K562 (cell line): ENCODE data around the gene LRRC31. TPM values are rescaled to one million over a fixed set of nuclear protein-coding genes. Genes with fewer than 3 reads are reported as not detected.

Source experiments
- ATAC-seq: fragments of 200-7000 bp; cut with Tn5 transposase; 3 replicates; pipeline ENCODE4 v1.9.1; 2020; ENCODE audit warnings: moderate library complexity
- BruUV-seq: library from RNA; stranded (reverse); fragments of 400-500 nt; replicated peaks from 2 replicates; lab custom pipeline; 2021; lab: Mats Ljungman, UMichigan
- CTCF ChIA-PET: fragments of 300-600 bp; formaldehyde crosslinking; extraction: SDS; loops from one replicate; lab custom pipeline; 2021; ENCODE audit warnings: low intra/inter-chr PET ratio; lab: Yijun Ruan, JAX
- POLR2A ChIA-PET: fragments of 300-600, 350-650 bp; sonication (Branson Sonifier 250); formaldehyde crosslinking; extraction: SDS; loops from one replicate; lab custom pipeline; 2021; ENCODE audit warnings: antibody characterized with exemption, inconsistent platforms; lab: Yijun Ruan, JAX
- DNase-seq, 4 experiments: peaks; one replicate each; pipeline versions ENCODE4 v3.0.0 to v3.0.0-alpha.2; 2011 to 2018; ENCODE audit warnings: low spot score in 3 of 4, mixed read lengths in 3 of 4; ENCODE audit errors: extremely low read depth in 1 of 4
- FAIRE-seq: peaks from 2 replicates; lab custom pipeline; 2011; peaks lifted over from hg19 to GRCh38; lab: Jason Lieb, UNC
- H2AFZ ChIP-seq: 2 replicates; pipeline ENCODE4 v1.6.0; 2011; ENCODE audit warnings: low read depth, low read length, control low read depth, inconsistent platforms
- H3K27ac ChIP-seq: fragments of 200-600 bp; 3 replicates; pipeline ENCODE4 v1.8.0; 2011; ENCODE audit warnings: low read depth, mild to moderate bottlenecking, control low read depth, inconsistent platforms, low read length, moderate library complexity, mixed read lengths; ENCODE audit errors: extremely low read depth
- H3K27me3 ChIP-seq, 2 experiments: fragments of 300-600 bp in 1 of 2; 2 replicates in 1 of 2; 3 replicates in 1 of 2; pipeline versions ENCODE4 v1.6.0 to v1.8.0; 2011; ENCODE audit warnings: inconsistent platforms in 2 of 2, low read length in 2 of 2, mild to moderate bottlenecking in 1 of 2, mixed read lengths in 1 of 2, moderate library complexity in 1 of 2; ENCODE audit not compliant: control insufficient read depth in 2 of 2, insufficient read depth in 2 of 2
- H3K36me3 ChIP-seq: fragments of 300-600 bp; 3 replicates; pipeline ENCODE4 v1.8.0; 2011; ENCODE audit warnings: mild to moderate bottlenecking, low read length, inconsistent platforms; ENCODE audit not compliant: control insufficient read depth, insufficient read depth
- H3K4me1 ChIP-seq, 2 experiments: fragments of 200-600 bp in 1 of 2; replicated peaks in 1 of 2; 2 replicates in 1 of 2; 3 replicates in 1 of 2; pipeline versions ENCODE4 v1.5.1 to v1.8.0; 2011; ENCODE audit warnings: inconsistent platforms in 2 of 2, low read length in 2 of 2, mild to moderate bottlenecking in 1 of 2, mixed read lengths in 1 of 2, moderate library complexity in 1 of 2; ENCODE audit not compliant: control insufficient read depth in 2 of 2, insufficient read depth in 2 of 2
- H3K4me2 ChIP-seq: 2 replicates; pipeline ENCODE4 v1.6.1; 2011; ENCODE audit warnings: low read length, control low read depth, inconsistent platforms, mixed read lengths; ENCODE audit not compliant: insufficient read depth
- H3K4me3 ChIP-seq: fragments of 200-600 bp; sonication (generic), shearing (Covaris generic); 2 replicates; pipeline ENCODE4 v1.5.1; 2016; ENCODE audit warnings: control low read depth, inconsistent platforms
- H3K79me2 ChIP-seq: fragments of 200-600 bp; 3 replicates; pipeline ENCODE4 v1.8.0; 2011; ENCODE audit warnings: low read length, inconsistent platforms; ENCODE audit not compliant: control insufficient read depth, insufficient read depth
- H3K9ac ChIP-seq, 2 experiments: 2 replicates each; pipeline versions ENCODE4 v1.6.0 to v1.6.1; 2011; ENCODE audit warnings: low read depth in 2 of 2, low read length in 2 of 2, control low read depth in 1 of 2, inconsistent platforms in 1 of 2, mild to moderate bottlenecking in 1 of 2, mixed read lengths in 1 of 2; ENCODE audit not compliant: insufficient read depth in 1 of 2
- H3K9me1 ChIP-seq: one replicate; pipeline ENCODE4 v1.6.0; 2011; ENCODE audit warnings: inconsistent platforms, mild to moderate bottlenecking, low read length, moderate library complexity; ENCODE audit not compliant: control insufficient read depth, insufficient read depth
- H3K9me3 ChIP-seq: replicated peaks from 2 replicates; pipeline ENCODE4 v1.5.1; 2011; ENCODE audit warnings: low read depth, low read length, inconsistent platforms; ENCODE audit not compliant: control insufficient read depth, insufficient read depth
- H4K20me1 ChIP-seq: replicated peaks from 2 replicates; pipeline ENCODE4 v1.6.1; 2011; ENCODE audit warnings: low read length, inconsistent platforms, mixed read lengths; ENCODE audit not compliant: control insufficient read depth, insufficient read depth
- GATAD2A ChIP-seq: fragments of 450-650 bp; IDR thresholded peaks from 2 replicates; pipeline ENCODE4 v1.6.1; 2017
- JUND ChIP-seq, 2 experiments: IDR thresholded peaks; 2 replicates in 1 of 2; 3 replicates in 1 of 2; pipeline ENCODE4 v1.6.1; 2011; ENCODE audit warnings: borderline replicate concordance in 2 of 2, low read depth in 2 of 2, low read length in 2 of 2, improper control_type of control experiment in 1 of 2, missing biosample characterization in 1 of 2, missing genetic modification characterization in 1 of 2, missing genetic modification reagents in 1 of 2
- KDM5B ChIP-seq: fragments of 200-600 bp; sonication (generic); IDR thresholded peaks from 2 replicates; pipeline ENCODE4 v1.6.1; 2012; ENCODE audit warnings: low read depth, mild to moderate bottlenecking, moderate library complexity, low read length, control low read depth, inconsistent platforms; ENCODE audit not compliant: insufficient replicate concordance
- NCOA6 ChIP-seq: fragments of 450-650 bp; IDR thresholded peaks from 2 replicates; pipeline ENCODE4 v1.6.1; 2017; ENCODE audit warnings: mild to moderate bottlenecking
- POLR2AphosphoS5 ChIP-seq: IDR thresholded peaks from 2 replicates; pipeline ENCODE4 v1.6.1; 2011; ENCODE audit warnings: mild to moderate bottlenecking, low read depth, low read length, moderate library complexity; ENCODE audit not compliant: control insufficient read depth, insufficient read depth
- ZMIZ1 ChIP-seq, 2 experiments: fragments of 150-350 bp in 1 of 2; IDR thresholded peaks; 2 replicates each; pipeline ENCODE4 v1.6.1; 2012 to 2016; ENCODE audit warnings: low read depth in 2 of 2, low read length in 2 of 2, mild to moderate bottlenecking in 1 of 2, moderate library complexity in 1 of 2
- ZNF212 ChIP-seq: fragments of 450-650 bp; formaldehyde crosslinking; IDR thresholded peaks from 2 replicates; pipeline ENCODE4 v1.4.0; 2020; ENCODE audit warnings: mild to moderate bottlenecking
- ZNF232 ChIP-seq: sonication (generic); formaldehyde crosslinking; IDR thresholded peaks from 2 replicates; pipeline ENCODE4 v1.8.0; 2022; ENCODE audit warnings: mild to moderate bottlenecking, missing genetic modification reagents
- WGBS: fragments of 100-300 bp; shearing (Covaris generic); methylation state at CpG from one replicate; pipeline ENCODE4 v1.1.6; 2016; ENCODE audit warnings: low coverage, mixed read lengths; ENCODE audit not compliant: insufficient coverage; ENCODE audit errors: missing lambda C conversion rate; 5-methylcytosine and 5-hydroxymethylcytosine counted together
- in situ Hi-C: fragments of 300-500 bp; cut with MboI; formaldehyde crosslinking; loops from 4 replicates; pipeline ENCODE4 v1.15.0; 2018; ENCODE audit warnings: inconsistent platforms, mixed read lengths
- intact Hi-C: fragments of 100-400 bp; cut with micrococcal nuclease; formaldehyde crosslinking; loops from 2 replicates; pipeline ENCODE4 v1.14.2; 2022
- polyA plus RNA-seq, 8 experiments: library from polyadenylated mRNA; depleted of rRNA in 4 of 8; stranded (reverse) in 5 of 8; unstranded in 3 of 8; fragments of >200 nt; fragmentation: Nextera tagmentation in 2 of 8; fragmentation: Illumina TruSeq in 1 of 8; extraction: Ambion mirVana in 2 of 8; extraction: Trizol in 1 of 8; gene quantifications; 2 replicates each; pipeline versions ENCODE4 v1.2.1 to v1.2.3, GENCODE V29; 2011 to 2014; ENCODE audit warnings: inconsistent platforms in 1 of 8, missing spikeins in 1 of 8
- total RNA-seq, 7 experiments: library from RNA; depleted of rRNA in 6 of 7; stranded (reverse); fragments of >200 nt in 6 of 7; fragmentation: Illumina TruSeq in 2 of 7; extraction: Trizol in 2 of 7; gene quantifications; 2 replicates each; pipeline versions ENCODE4 v1.2.1 to v1.2.3, GENCODE V29; 2011 to 2021; ENCODE audit warnings: low replicate concordance in 1 of 7

LRRC31 gene
- total and polyA plus RNA-seq, 9 of the 15 experiments (the other 6 are each of a cell fraction or from before 2014, with no cell fraction given) = not detected

DNA sequence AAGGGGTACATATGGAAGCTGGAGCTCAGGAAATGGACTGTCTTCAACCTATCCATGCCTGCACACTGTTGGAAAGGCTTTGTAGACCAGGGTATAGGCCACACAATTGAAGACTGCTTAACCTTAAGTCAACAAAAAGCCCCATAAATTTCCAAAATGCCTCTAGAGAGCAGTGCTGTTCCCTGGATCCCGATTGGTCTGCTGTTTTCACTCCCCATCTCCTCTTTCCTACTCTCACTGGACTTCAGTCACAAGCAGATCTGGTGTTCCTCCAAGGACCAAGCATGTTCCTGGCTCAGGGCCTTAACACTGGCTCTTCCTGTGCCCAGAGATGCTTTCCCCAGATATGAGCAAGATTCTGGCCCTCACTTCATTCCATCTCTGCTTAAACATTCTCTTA is 34.2 kb downstream of the LRRC31 start:
- H3K9me1 ChIP-seq = no peaks in the 10 kb centered on the region
- ChIA-PET CTCF (no interaction called here), POLR2A (interaction anchor here (0.6 kb wide), 1 partner anchor 14 kb away, joined by 3 read pairs; no protein-coding TSS in a partner anchor)
- no peaks in the 10 kb centered on the region for H3K79me2 ChIP-seq
- FAIRE-seq (no peak), ATAC-seq (no peak), DNase-seq (no peak)
- H3K9me3 ChIP-seq = no peaks in the 10 kb centered on the region
- no peak overlapping the region for H3K4me3 ChIP-seq
- BruUV-seq = no TSS peak
- no peaks in the 10 kb centered on the region for H4K20me1 ChIP-seq
- no peaks in the 10 kb centered on the region; a peak in 1 of 5 replicates for H3K27me3 ChIP-seq
- H3K36me3 ChIP-seq = no peaks in the 10 kb centered on the region
- no peak overlapping the region for H3K4me2 ChIP-seq
- no peak overlapping the region for H3K27ac ChIP-seq
- no peak overlapping the region for H2AFZ ChIP-seq
- 8% methylated on average over 1 of the region's 1 CpG for WGBS
- no peak overlapping the region for H3K9ac ChIP-seq
- no peaks in the 10 kb centered on the region for H3K4me1 ChIP-seq
- intact Hi-C loops (no loop called here), in situ Hi-C loops (no loop called here)
- TF ChIP-seq POLR2AphosphoS5 = no peak
- no peak for TF ChIP-seq JUND (IDR thresholded peaks at IDR 0.05; ENCODE audit: borderline replicate concordance, low read depth, low read length)
- TF ChIP-seq JUND (tag; IDR thresholded peaks at IDR 0.05; ENCODE audit: borderline replicate concordance, low read depth, low read length) = no peak
- TF ChIP-seq ZMIZ1 (IDR thresholded peaks at IDR 0.05; ENCODE audit: low read depth in 2 of 2, low read length in 2 of 2) = no peak
- no peak for TF ChIP-seq GATAD2A
- TF ChIP-seq KDM5B = no peak
- no peak for TF ChIP-seq ZNF232
- TF ChIP-seq NCOA6 = no peak
- TF ChIP-seq ZNF212 (CRISPR knock-in tag) = no peak
- TF ChIP-seq, all 486 proteins: peak for 0
